HG03378 (cell line): ENCODE data around the gene ELP4.
A peak's percentile ranks its signal among the peaks of the same experiment; 100 is the strongest.
"Not testable (repeated sequence)": the region's sequence is repeated elsewhere in the genome, so short reads cannot be mapped to it uniquely, and the experiment has no call there.

Source experiments
- ATAC-seq: cut with Tn5 transposase; IDR thresholded peaks from one replicate; pipeline ENCODE4 v1.9.1; 2021; ENCODE audit warnings: mild to moderate bottlenecking, moderate library complexity; ENCODE audit not compliant: unreplicated experiment

The ELP4 gene

GRCh38 chr11:31697049-31697448 lies 187.5 kb downstream of the ELP4 start:
- ATAC-seq = peak; percentile 100

- no peak for ATAC-seq
Observed at GRCh38 chr11:31699066-31699465, 189.5 kb downstream of the ELP4 start.

GRCh38 chr11:31702966-31703365 lies 193.4 kb downstream of the ELP4 start:
- ATAC-seq = no peak

GRCh38 chr11:31706357-31706756 lies 196.8 kb downstream of the ELP4 start:
- ATAC-seq = no peak

- no peak for ATAC-seq
Observed at GRCh38 chr11:31711137-31711536, 201.6 kb downstream of the ELP4 start.

- ATAC-seq = no peak
Observed at GRCh38 chr11:31712851-31713250, 203.3 kb downstream of the ELP4 start.

GRCh38 chr11:31714840-31715239 lies 205.3 kb downstream of the ELP4 start:
- peak; percentile 67 for ATAC-seq

GRCh38 chr11:31720225-31720624 lies 210.7 kb downstream of the ELP4 start:
- ATAC-seq = no peak

GRCh38 chr11:31720671-31721365 lies 211.3 kb downstream of the ELP4 start:
- ATAC-seq = no peak

GRCh38 chr11:31722754-31723153 lies 213.2 kb downstream of the ELP4 start:
- ATAC-seq = no peak

- no peak for ATAC-seq
Observed at GRCh38 chr11:31725176-31725575, 215.6 kb downstream of the ELP4 start.

GRCh38 chr11:31728432-31728831 lies 218.9 kb downstream of the ELP4 start:
- ATAC-seq = no peak

GRCh38 chr11:31740131-31740530 lies 230.6 kb downstream of the ELP4 start:
- no peak for ATAC-seq

GRCh38 chr11:31740731-31741368 lies 231.3 kb downstream of the ELP4 start:
- not testable (repeated sequence) for ATAC-seq

- ATAC-seq = no peak
Observed at GRCh38 chr11:31747581-31747980, 238.0 kb downstream of the ELP4 start.

- no peak for ATAC-seq
Observed at GRCh38 chr11:31757260-31757835, 247.8 kb downstream of the ELP4 start.

- no peak for ATAC-seq
Observed at GRCh38 chr11:31761636-31762035, 252.1 kb downstream of the ELP4 start.

- no peak for ATAC-seq
Observed at GRCh38 chr11:31763296-31763695, 253.7 kb downstream of the ELP4 start.

GRCh38 chr11:31764261-31764660 lies 254.7 kb downstream of the ELP4 start:
- no peak for ATAC-seq

GRCh38 chr11:31764766-31765165 lies 255.2 kb downstream of the ELP4 start:
- no peak for ATAC-seq

GRCh38 chr11:31767066-31767465 lies 257.5 kb downstream of the ELP4 start:
- ATAC-seq = no peak

GRCh38 chr11:31767685-31768084 lies 258.1 kb downstream of the ELP4 start:
- ATAC-seq = no peak
